Progenitor cell of endocrine pancreas (in vitro differentiated cells): Measurements from ENCODE around the gene EEF1AKMT2. TPM values are rescaled to one million over a fixed set of nuclear protein-coding genes. Genes with fewer than 3 reads are reported as not detected.

Source experiments
- DNase-seq: peaks from one replicate; pipeline ENCODE4 v3.0.0; 2021; ENCODE audit warnings: low spot score; ENCODE audit not compliant: unreplicated experiment
- H3K27ac Mint-ChIP-seq: 2 replicates; pipeline ENCODE4 v1.8.0; 2021; ENCODE audit warnings: mild to moderate bottlenecking, moderate library complexity, mixed read lengths
- H3K27me3 Mint-ChIP-seq: 2 replicates; pipeline ENCODE4 v1.8.0; 2021; ENCODE audit warnings: mixed read lengths
- H3K36me3 Mint-ChIP-seq: 2 replicates; pipeline ENCODE4 v1.8.0; 2022; ENCODE audit warnings: mixed read lengths; ENCODE audit not compliant: insufficient read depth
- H3K4me1 Mint-ChIP-seq: 2 replicates; pipeline ENCODE4 v1.8.0; 2021; ENCODE audit warnings: low read depth, mixed read lengths
- H3K4me3 Mint-ChIP-seq: 2 replicates; pipeline ENCODE4 v1.8.0; 2021; ENCODE audit warnings: low read depth, mild to moderate bottlenecking, moderate library complexity, mixed read lengths
- H3K9me3 Mint-ChIP-seq: 2 replicates; pipeline ENCODE4 v1.8.0; 2021; ENCODE audit warnings: low read depth, mixed read lengths
- CTCF ChIP-seq: fragments of 200-600 bp; sonication (generic); IDR thresholded peaks from one replicate; pipeline ENCODE4 v1.5.0; 2021; ENCODE audit warnings: antibody characterized with exemption, mild to moderate bottlenecking; ENCODE audit not compliant: unreplicated experiment
- total RNA-seq: library from RNA; stranded (reverse); gene quantifications from 2 replicates; pipeline ENCODE4 v1.2.1, GENCODE V29; 2021

EEF1AKMT2 gene
- total RNA-seq, 1 donor from 2014 or later = 17.1 TPM

GRCh38 chr10:124744102-124745050 is 47.3 kb downstream of the EEF1AKMT2 start, which contains the start of gene FAM53B:
Gene FAM53B, minus strand, starts transcription at chr10:124744378. Its CDS starts 37,665 bp downstream, at chr10:124706713.
- DNase-seq = peak; percentile 73
- peaks cover 42% of the 10 kb centered on the region for H3K4me1 Mint-ChIP-seq
- no peaks in the 10 kb centered on the region for H3K27me3 Mint-ChIP-seq
- no peaks in the 10 kb centered on the region for H3K9me3 Mint-ChIP-seq
- no peak for TF ChIP-seq CTCF
- peak within 1 kb of the TSS; percentile 91 for H3K4me3 Mint-ChIP-seq
- H3K27ac Mint-ChIP-seq = peak within 1 kb of the TSS; percentile 98
- no peaks in the 10 kb centered on the region for H3K36me3 Mint-ChIP-seq

- no peaks in the 10 kb centered on the region for H3K27me3 Mint-ChIP-seq
- peak overlapping the region; percentile 91 for H3K4me3 Mint-ChIP-seq
- H3K9me3 Mint-ChIP-seq = no peaks in the 10 kb centered on the region
- no peaks in the 10 kb centered on the region for H3K36me3 Mint-ChIP-seq
- H3K4me1 Mint-ChIP-seq = peaks cover 50% of the 10 kb centered on the region
- H3K27ac Mint-ChIP-seq = peak overlapping the region; percentile 98
- TF ChIP-seq CTCF = no peak
- no peak for DNase-seq
Measured at GRCh38 chr10:124743191-124744101, 48.2 kb downstream of the EEF1AKMT2 start.

- Mint-ChIP-seq H3K27ac (peak overlapping the region; percentile 98), H3K4me1 (peaks cover 57% of the 10 kb centered on the region), H3K27me3 (no peaks in the 10 kb centered on the region), H3K9me3 (no peaks in the 10 kb centered on the region), H3K36me3 (no peaks in the 10 kb centered on the region), H3K4me3 (peak overlapping the region; percentile 91)
- TF ChIP-seq CTCF = peak; percentile 32
- DNase-seq = no peak
Measured at GRCh38 chr10:124742413-124743190, 49.1 kb downstream of the EEF1AKMT2 start.

- H3K27me3 Mint-ChIP-seq = no peaks in the 10 kb centered on the region
- peaks cover 63% of the 10 kb centered on the region for H3K4me1 Mint-ChIP-seq
- no peak for TF ChIP-seq CTCF
- no peaks in the 10 kb centered on the region for H3K9me3 Mint-ChIP-seq
- H3K27ac Mint-ChIP-seq = no peak overlapping the region
- no peak for DNase-seq
- H3K36me3 Mint-ChIP-seq = no peaks in the 10 kb centered on the region
- peak overlapping the region; percentile 91 for H3K4me3 Mint-ChIP-seq
Measured at GRCh38 chr10:124741922-124742412, 49.7 kb downstream of the EEF1AKMT2 start.
